Fibroblast of pulmonary artery (primary cell): Measurements from ENCODE around the gene MIXL1.

Experiments used
- DNase-seq: peaks from one replicate; pipeline ENCODE4 v3.0.0-alpha.2; 2010; ENCODE audit warnings: low read depth
- H3K4me3 ChIP-seq: replicated peaks from 2 replicates; pipeline ENCODE4 v1.5.1; 2011; ENCODE audit warnings: low read depth, mild to moderate bottlenecking, control low read depth, low read length, moderate library complexity
- CTCF ChIP-seq: IDR thresholded peaks from 2 replicates; pipeline ENCODE4 v1.5.1; 2011; ENCODE audit warnings: mild to moderate bottlenecking, control low read depth, low read length, inconsistent platforms; ENCODE audit errors: missing control alignments

MIXL1 gene

GRCh38 chr1:226203655-226204054 is 19.8 kb upstream of the MIXL1 start:
- DNase-seq, result no peak
- no peak for TF ChIP-seq CTCF
- H3K4me3 ChIP-seq, result no peak overlapping the region

- no peak for TF ChIP-seq CTCF
- no peak for DNase-seq
- H3K4me3 ChIP-seq, result no peak overlapping the region
Observed at GRCh38 chr1:226204198-226204597, 19.3 kb upstream of the MIXL1 start.

GRCh38 chr1:226207048-226207447 is 16.4 kb upstream of the MIXL1 start:
- no peak for DNase-seq
- TF ChIP-seq CTCF, result no peak

GRCh38 chr1:226209307-226210059 is 14.0 kb upstream of the MIXL1 start:
- no peak for DNase-seq
- no peak for TF ChIP-seq CTCF
- no peak overlapping the region for H3K4me3 ChIP-seq

More at GRCh38 chr1:226207048-226207447, 16.4 kb upstream of the MIXL1 start:
- no peak overlapping the region for H3K4me3 ChIP-seq

- DNase-seq, result no peak
- no peak overlapping the region for H3K4me3 ChIP-seq
- no peak for TF ChIP-seq CTCF
Observed at GRCh38 chr1:226210571-226211176, 12.8 kb upstream of the MIXL1 start.

- no peak for TF ChIP-seq CTCF
- no peak for DNase-seq
- H3K4me3 ChIP-seq, result no peak overlapping the region
Observed at GRCh38 chr1:226211181-226211821, 12.2 kb upstream of the MIXL1 start.
